ENCODE measurements around the gene UROC1.

- TF ChIP-seq CTCF (IDR thresholded peaks at IDR 0.05) (no peak), POLR2A (IDR thresholded peaks at IDR 0.05) (no peak)
Observed at GRCh38 chr3:126503701-126504100, 13.9 kb downstream of the UROC1 start.
